ENCODE measurements around the gene ZSCAN10.

- no peak for TF ChIP-seq EZH2 (IDR thresholded peaks at IDR 0.05; ENCODE audit: low read length, missing control alignments)
- TF ChIP-seq CTCF (conservative IDR thresholded peaks at IDR 0.05 in 1 of 2, IDR thresholded peaks at IDR 0.05 in 1 of 2; ENCODE audit: low read depth in 1 of 2, low read length in 2 of 2) = no peak
Observed at GRCh38 chr16:3068487-3068886, 30.6 kb downstream of the ZSCAN10 start.
